ENCODE results near the gene TMEM273.
A peak's percentile ranks its signal among the peaks of the same experiment; 100 is the strongest.

TMEM273 gene

DNA sequence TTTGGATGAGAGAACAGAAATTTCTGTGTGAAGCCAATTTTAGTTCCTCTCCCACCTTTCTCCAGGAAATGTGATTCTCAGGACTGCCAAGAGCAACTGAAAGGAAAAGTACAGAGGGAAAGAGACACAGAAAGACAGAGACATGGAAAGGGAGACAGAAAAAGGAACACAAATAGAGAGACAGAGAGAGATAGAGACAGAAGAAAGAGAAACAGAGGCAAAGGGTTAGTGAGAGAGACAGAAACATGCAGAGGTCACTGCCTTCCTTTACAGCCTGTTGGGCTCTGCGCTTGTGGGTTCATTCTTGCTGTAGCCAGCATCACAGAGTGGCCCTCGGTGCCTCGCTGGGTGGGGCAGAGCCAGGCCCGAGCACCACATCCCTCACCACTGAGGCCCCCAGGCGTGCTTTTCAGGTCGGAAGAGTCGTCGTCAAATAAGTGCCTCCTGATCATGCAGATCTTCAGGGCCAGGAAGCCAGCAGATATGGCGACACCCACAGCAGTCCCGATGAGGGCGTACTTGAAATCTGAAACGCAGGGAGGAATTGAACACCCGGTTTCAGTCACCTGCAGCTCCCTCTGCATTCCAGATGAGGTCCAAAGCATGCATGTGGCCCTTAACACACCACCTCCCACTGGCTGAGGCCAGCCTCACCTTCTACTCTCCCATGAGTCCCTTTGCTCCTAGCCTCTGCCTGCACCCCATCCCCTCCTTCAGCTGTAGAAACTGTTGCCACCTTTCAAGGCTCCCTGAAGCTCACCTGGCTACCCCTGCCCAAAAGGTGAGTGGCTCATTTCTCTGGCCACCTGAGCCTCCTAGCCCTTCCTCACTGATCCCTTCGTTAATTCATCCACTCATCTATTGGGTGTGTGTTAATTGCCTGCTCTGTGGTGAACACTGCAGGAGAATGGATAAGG lies 21.4 kb downstream of the TMEM273 start:
- Histone ChIP-seq H3K9me3 (ENCODE audit: severe bottlenecking) (no peaks in the 10 kb centered on the region), H3K27me3 (ENCODE audit: insufficient read depth, low read depth, severe bottlenecking) (peaks cover 13% of the 10 kb centered on the region), H3K36me3 (no peaks in the 10 kb centered on the region), H3K27ac (no peak overlapping the region), H3K4me3 (ENCODE audit: low read depth, low read length) (no peak overlapping the region)
- no peak for DNase-seq
- TF ChIP-seq, protein P1, sequence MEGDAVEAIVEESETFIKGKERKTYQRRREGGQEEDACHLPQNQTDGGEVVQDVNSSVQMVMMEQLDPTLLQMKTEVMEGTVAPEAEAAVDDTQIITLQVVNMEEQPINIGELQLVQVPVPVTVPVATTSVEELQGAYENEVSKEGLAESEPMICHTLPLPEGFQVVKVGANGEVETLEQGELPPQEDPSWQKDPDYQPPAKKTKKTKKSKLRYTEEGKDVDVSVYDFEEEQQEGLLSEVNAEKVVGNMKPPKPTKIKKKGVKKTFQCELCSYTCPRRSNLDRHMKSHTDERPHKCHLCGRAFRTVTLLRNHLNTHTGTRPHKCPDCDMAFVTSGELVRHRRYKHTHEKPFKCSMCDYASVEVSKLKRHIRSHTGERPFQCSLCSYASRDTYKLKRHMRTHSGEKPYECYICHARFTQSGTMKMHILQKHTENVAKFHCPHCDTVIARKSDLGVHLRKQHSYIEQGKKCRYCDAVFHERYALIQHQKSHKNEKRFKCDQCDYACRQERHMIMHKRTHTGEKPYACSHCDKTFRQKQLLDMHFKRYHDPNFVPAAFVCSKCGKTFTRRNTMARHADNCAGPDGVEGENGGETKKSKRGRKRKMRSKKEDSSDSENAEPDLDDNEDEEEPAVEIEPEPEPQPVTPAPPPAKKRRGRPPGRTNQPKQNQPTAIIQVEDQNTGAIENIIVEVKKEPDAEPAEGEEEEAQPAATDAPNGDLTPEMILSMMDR (IDR thresholded peaks at IDR 0.05; ENCODE audit: low read depth, low read length) = no peak

DNA sequence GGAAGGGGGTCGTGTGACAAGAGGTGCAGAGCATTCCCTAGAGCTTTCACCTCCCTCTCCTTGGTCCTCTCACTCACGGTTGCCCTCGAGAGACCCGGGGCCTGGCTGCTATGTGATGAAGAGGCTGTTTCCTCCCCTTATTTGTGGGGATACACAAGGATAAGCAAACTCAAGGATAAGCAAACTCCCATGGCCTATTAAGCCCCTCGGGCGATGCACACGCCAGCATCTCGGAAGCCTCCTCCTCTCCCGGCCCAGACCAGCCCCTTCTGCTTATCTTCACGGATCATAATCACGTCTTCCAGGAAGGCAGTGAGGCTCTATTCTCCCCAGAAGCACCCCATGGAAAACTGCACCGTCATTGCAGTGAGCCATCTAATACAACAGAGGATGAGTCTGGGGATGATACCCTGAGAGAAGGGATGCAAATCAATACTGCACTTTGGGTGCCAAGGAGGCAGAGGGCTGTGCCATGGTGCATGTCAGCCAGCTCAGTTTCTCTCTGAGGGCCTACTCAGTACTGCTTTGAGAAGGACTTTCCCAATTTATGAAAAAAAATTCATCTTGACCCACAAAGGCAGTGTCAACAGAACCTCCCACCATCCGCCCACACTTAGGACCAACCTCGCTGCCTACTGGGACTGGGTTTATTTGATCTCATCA lies 22.2 kb downstream of the TMEM273 start:
- H3K4me3 ChIP-seq (ENCODE audit: low read depth, low read length) = no peak overlapping the region
- no peak overlapping the region for H3K27ac ChIP-seq
- no peaks in the 10 kb centered on the region for H3K9me3 ChIP-seq (ENCODE audit: severe bottlenecking)
- H3K27me3 ChIP-seq (ENCODE audit: insufficient read depth, low read depth, severe bottlenecking) = peaks cover 14% of the 10 kb centered on the region
- TF ChIP-seq, protein P1 (IDR thresholded peaks at IDR 0.05; ENCODE audit: low read depth, low read length) = no peak
- DNase-seq = no peak
- H3K36me3 ChIP-seq = no peaks in the 10 kb centered on the region

DNA sequence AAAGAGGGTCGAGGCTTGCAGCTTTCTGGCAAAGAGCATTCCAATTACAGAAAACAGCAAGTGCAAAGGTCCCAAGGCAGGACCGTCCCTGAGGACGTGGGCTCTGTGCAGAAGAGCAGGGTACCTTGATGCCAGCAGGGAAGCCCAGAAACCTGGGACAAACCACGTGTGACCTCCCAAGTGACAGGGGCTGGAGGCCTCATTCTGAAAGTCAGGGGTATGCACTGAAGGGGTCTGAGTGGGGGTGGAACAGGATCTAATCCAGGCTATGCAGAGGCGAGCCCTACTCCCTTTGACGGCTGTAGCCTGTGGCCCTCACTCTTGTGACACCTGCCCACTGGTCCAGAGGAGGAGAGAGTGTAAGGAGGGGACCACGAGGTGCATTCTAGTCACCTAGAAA lies 22.9 kb downstream of the TMEM273 start:
- no peak for DNase-seq
- Histone ChIP-seq H3K27me3 (ENCODE audit: insufficient read depth, low read depth, severe bottlenecking) (peaks cover 14% of the 10 kb centered on the region), H3K36me3 (no peaks in the 10 kb centered on the region), H3K4me3 (ENCODE audit: low read depth, low read length) (no peak overlapping the region), H3K27ac (no peak overlapping the region), H3K9me3 (ENCODE audit: severe bottlenecking) (no peaks in the 10 kb centered on the region)
- TF ChIP-seq, protein P1 (IDR thresholded peaks at IDR 0.05; ENCODE audit: low read depth, low read length) = no peak

DNA sequence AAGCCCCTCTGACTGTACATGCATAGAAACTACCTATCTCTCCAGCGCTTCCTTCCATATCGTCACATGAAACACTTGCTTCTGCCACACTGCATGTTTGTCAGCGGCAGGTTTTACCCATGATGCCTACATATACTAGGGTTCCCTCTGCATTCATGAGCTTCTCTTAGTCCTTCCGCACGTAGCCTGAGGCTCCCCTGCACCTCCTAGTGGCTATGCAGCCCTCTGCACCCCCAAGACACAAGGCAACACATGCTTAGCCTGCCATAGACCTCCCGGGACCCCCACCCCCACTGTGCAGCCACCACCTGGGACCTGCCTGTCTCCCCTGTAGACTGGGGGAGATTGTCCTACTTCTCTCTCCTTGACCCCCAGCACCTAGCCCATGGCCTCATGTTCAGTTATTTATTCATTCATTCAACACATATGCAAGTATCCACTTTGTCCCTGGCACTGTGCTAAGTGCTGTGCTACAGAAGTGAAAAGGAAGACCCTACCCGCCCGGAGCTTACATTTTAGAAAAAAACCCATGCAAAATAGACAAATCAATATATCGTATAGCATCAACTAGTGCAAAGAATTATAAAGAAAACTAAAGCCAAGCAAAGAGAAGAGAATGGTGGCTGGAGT lies 23.5 kb downstream of the TMEM273 start:
- Histone ChIP-seq H3K36me3 (no peaks in the 10 kb centered on the region), H3K9me3 (ENCODE audit: severe bottlenecking) (no peaks in the 10 kb centered on the region), H3K4me3 (ENCODE audit: low read depth, low read length) (no peak overlapping the region), H3K27ac (no peak overlapping the region), H3K27me3 (ENCODE audit: insufficient read depth, low read depth, severe bottlenecking) (peaks cover 14% of the 10 kb centered on the region)
- peak; percentile 58 for DNase-seq
- TF ChIP-seq, protein P1 (IDR thresholded peaks at IDR 0.05; ENCODE audit: low read depth, low read length) = peak; percentile 87

DNA sequence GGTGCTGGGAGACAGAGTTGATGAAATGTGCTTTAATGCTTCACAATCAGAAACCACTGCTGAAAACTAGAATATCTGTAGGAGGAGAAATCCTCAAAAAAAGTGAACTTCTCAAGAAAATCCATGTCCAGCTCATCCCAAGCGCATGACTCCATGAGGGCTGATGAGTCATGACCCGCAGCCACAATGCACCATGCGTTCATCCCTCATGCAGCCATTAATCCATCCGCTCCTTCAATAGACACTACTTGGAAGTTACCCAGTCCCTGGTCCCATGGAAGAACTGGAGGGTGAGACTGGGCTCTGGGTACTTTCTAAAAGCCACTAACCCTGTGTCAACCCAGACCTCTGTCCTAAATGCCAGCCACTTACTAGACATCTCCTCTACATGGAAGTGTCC lies 24.4 kb downstream of the TMEM273 start:
- TF ChIP-seq, protein P1 (IDR thresholded peaks at IDR 0.05; ENCODE audit: low read depth, low read length) = no peak
- H3K9me3 ChIP-seq (ENCODE audit: severe bottlenecking) = no peaks in the 10 kb centered on the region
- no peak overlapping the region for H3K27ac ChIP-seq
- H3K27me3 ChIP-seq (ENCODE audit: insufficient read depth, low read depth, severe bottlenecking) = peaks cover 14% of the 10 kb centered on the region
- no peaks in the 10 kb centered on the region for H3K36me3 ChIP-seq
- no peak for DNase-seq
- no peak overlapping the region for H3K4me3 ChIP-seq (ENCODE audit: low read depth, low read length)

Measured in WERI-Rb-1 (cell line).